Breast epithelium (tissue), 3 donors: ENCODE results near the gene LRRC51.

Experiments
- CTCF ChIP-seq, 3 donors: fragments of 450-650 bp; IDR thresholded peaks; one replicate each; pipeline ENCODE4 v1.5.1; 2016 to 2017; ENCODE audit warnings: antibody characterized with exemption in 3 of 3, mild to moderate bottlenecking in 3 of 3, moderate library complexity in 3 of 3
- POLR2A ChIP-seq: fragments of 450-650 bp; IDR thresholded peaks from one replicate; pipeline ENCODE4 v1.6.1; 2016; ENCODE audit warnings: antibody characterized with exemption, mild to moderate bottlenecking, moderate library complexity

GRCh38 chr11:72136684-72137262 lies 56.1 kb downstream of the LRRC51 start:
- no peak for TF ChIP-seq CTCF (IDR thresholded peaks at IDR 0.05)
- no peak for TF ChIP-seq POLR2A
